H1 (cell line): ENCODE data around the gene TDRD12. TPM values are rescaled to one million over a fixed set of nuclear protein-coding genes. Genes with fewer than 3 reads are reported as not detected.

ENCODE experiments used
- CTCF ChIA-PET: fragments of 300-600 bp; sonication (Branson Sonifier 250); formaldehyde crosslinking; loops from one replicate; lab custom pipeline; 2021; ENCODE audit not compliant: partially characterized antibody; lab: Charles Lee
- POLR2A ChIA-PET: fragments of 300-600 bp; sonication (Branson Sonifier 250); formaldehyde crosslinking; loops from one replicate; lab custom pipeline; 2021; ENCODE audit warnings: inconsistent platforms; ENCODE audit not compliant: partially characterized antibody; lab: Charles Lee
- DNase-seq, 2 experiments: peaks; one replicate each; pipeline versions ENCODE4 v3.0.0 to v3.0.0-alpha.2; 2010 to 2022; ENCODE audit warnings: low spot score in 2 of 2, low read depth in 1 of 2, mixed read lengths in 1 of 2
- FAIRE-seq: peaks from 2 replicates; lab custom pipeline; 2011; peaks lifted over from hg19 to GRCh38; lab: Jason Lieb, UNC
- H2AFZ ChIP-seq: 2 replicates; pipeline ENCODE4 v1.8.1; 2012; ENCODE audit warnings: low read length, inconsistent platforms
- H2AK5ac ChIP-seq: 2 replicates; pipeline ENCODE4 v1.6.1; 2013; ENCODE audit warnings: low read depth, low read length
- H2BK120ac ChIP-seq: replicated peaks from 2 replicates; pipeline ENCODE3; 2013; ENCODE audit warnings: low read depth, low read length, inconsistent platforms
- H2BK12ac ChIP-seq: 2 replicates; pipeline ENCODE4 v1.6.1; 2013; ENCODE audit warnings: low read depth, low read length
- H2BK15ac ChIP-seq: 2 replicates; pipeline ENCODE4 v1.6.1; 2013; ENCODE audit warnings: low read length
- H2BK20ac ChIP-seq: 2 replicates; pipeline ENCODE4 v1.6.1; 2013; ENCODE audit warnings: low read length
- H2BK5ac ChIP-seq: 2 replicates; pipeline ENCODE4 v1.6.1; 2013; ENCODE audit warnings: low read depth, low read length
- H3K14ac ChIP-seq: 2 replicates; pipeline ENCODE4 v1.6.1; 2013; ENCODE audit warnings: inconsistent platforms; ENCODE audit not compliant: insufficient read length
- H3K18ac ChIP-seq: 2 replicates; pipeline ENCODE4 v1.6.1; 2013; ENCODE audit warnings: low read length; ENCODE audit errors: extremely low read depth
- H3K23ac ChIP-seq: 2 replicates; pipeline ENCODE4 v1.6.1; 2013; ENCODE audit warnings: inconsistent platforms; ENCODE audit not compliant: insufficient read length
- H3K23me2 ChIP-seq: 2 replicates; pipeline ENCODE4 v1.6.1; 2013; ENCODE audit warnings: low read depth, low read length
- H3K27ac ChIP-seq: 2 replicates; pipeline ENCODE4 v1.6.1; 2011; ENCODE audit warnings: low read depth, low read length, inconsistent platforms
- H3K27me3 ChIP-seq, 4 experiments: replicated peaks in 1 of 4; 1 replicate in 1 of 4; 2 replicates in 3 of 4; pipeline versions ENCODE4 v1.6.1 to v1.8.1; 2011 to 2013; ENCODE audit warnings: low read length in 3 of 4, mild to moderate bottlenecking in 3 of 4, inconsistent platforms in 2 of 4, mixed read lengths in 2 of 4, moderate library complexity in 1 of 4; ENCODE audit not compliant: control insufficient read depth in 3 of 4, insufficient read depth in 3 of 4; ENCODE audit errors: extremely low read depth in 1 of 4
- H3K36me3 ChIP-seq, 4 experiments: 2 replicates each; pipeline versions ENCODE4 v1.6.1 to v1.8.1; 2011 to 2013; ENCODE audit warnings: mild to moderate bottlenecking in 4 of 4, low read length in 3 of 4, moderate library complexity in 2 of 4, control low read depth in 1 of 4, inconsistent platforms in 1 of 4; ENCODE audit not compliant: insufficient read depth in 4 of 4, control insufficient read depth in 2 of 4
- H3K4ac ChIP-seq: replicated peaks from 2 replicates; pipeline ENCODE3; 2013; ENCODE audit warnings: low read length, low read depth, mixed read lengths, inconsistent platforms; ENCODE audit not compliant: insufficient read length
- H3K4me1 ChIP-seq, 4 experiments: replicated peaks in 1 of 4; 1 replicate in 1 of 4; 2 replicates in 3 of 4; pipeline versions ENCODE4 v1.6.1 to v1.8.1; 2011 to 2013; ENCODE audit warnings: low read length in 3 of 4, inconsistent platforms in 2 of 4, mixed read lengths in 1 of 4; ENCODE audit not compliant: insufficient read depth in 4 of 4, control insufficient read depth in 3 of 4
- H3K4me2 ChIP-seq, 2 experiments: 2 replicates each; pipeline versions ENCODE4 v1.6.1 to v1.8.1; 2011 to 2013; ENCODE audit warnings: low read depth in 2 of 2, low read length in 2 of 2, control low read depth in 1 of 2, inconsistent platforms in 1 of 2, mild to moderate bottlenecking in 1 of 2; ENCODE audit not compliant: insufficient read depth in 1 of 2
- H3K4me3 ChIP-seq, 4 experiments: fragments of 200-600, 300-600 bp in 1 of 4; sonication (generic), shearing (Covaris generic), sonication (Bioruptor Twin) in 1 of 4; 2 replicates each; pipeline versions ENCODE4 v1.5.1 to v1.8.1; 2011 to 2016; ENCODE audit warnings: low read length in 4 of 4, low read depth in 3 of 4, control low read depth in 2 of 4, inconsistent platforms in 2 of 4, mild to moderate bottlenecking in 2 of 4, mixed read lengths in 1 of 4, moderate library complexity in 1 of 4; ENCODE audit not compliant: insufficient read depth in 2 of 4; ENCODE audit errors: extremely low read depth in 1 of 4
- H3K56ac ChIP-seq: replicated peaks from 2 replicates; pipeline ENCODE3; 2013; ENCODE audit warnings: low read depth, mild to moderate bottlenecking, mixed read lengths, low read length, inconsistent platforms; ENCODE audit not compliant: insufficient read length
- H3K79me1 ChIP-seq: 2 replicates; pipeline ENCODE4 v1.6.1; 2013; ENCODE audit warnings: low read depth, low read length, control low read depth
- H3K79me2 ChIP-seq, 2 experiments: 2 replicates each; pipeline versions ENCODE4 v1.6.1 to v1.8.1; 2012 to 2013; ENCODE audit warnings: low read length in 2 of 2, mild to moderate bottlenecking in 2 of 2, inconsistent platforms in 1 of 2; ENCODE audit not compliant: insufficient read depth in 2 of 2, control insufficient read depth in 1 of 2
- H3K9ac ChIP-seq, 4 experiments: replicated peaks in 1 of 4; 1 replicate in 1 of 4; 2 replicates in 3 of 4; pipeline versions ENCODE4 v1.6.1 to v1.8.1; 2011 to 2013; ENCODE audit warnings: low read depth in 3 of 4, low read length in 3 of 4, control low read depth in 2 of 4, mild to moderate bottlenecking in 2 of 4, moderate library complexity in 2 of 4, inconsistent platforms in 1 of 4; ENCODE audit errors: extremely low read depth in 1 of 4
- H3K9me3 ChIP-seq, 2 experiments: 2 replicates each; pipeline versions ENCODE4 v1.6.1 to v1.8.1; 2012 to 2013; ENCODE audit warnings: mild to moderate bottlenecking in 2 of 2, moderate library complexity in 2 of 2, control low read depth in 1 of 2, inconsistent platforms in 1 of 2, low read depth in 1 of 2, low read length in 1 of 2, mixed read lengths in 1 of 2; ENCODE audit not compliant: insufficient read depth in 2 of 2
- H4K20me1 ChIP-seq, 2 experiments: replicated peaks in 1 of 2; 2 replicates each; pipeline versions ENCODE3 to v1.8.1; 2011 to 2013; ENCODE audit warnings: inconsistent platforms in 2 of 2, low read length in 2 of 2, mild to moderate bottlenecking in 1 of 2; ENCODE audit not compliant: insufficient read depth in 2 of 2, control insufficient read depth in 1 of 2
- H4K5ac ChIP-seq: 2 replicates; pipeline ENCODE4 v1.6.1; 2013; ENCODE audit warnings: low read length, low read depth, mixed read lengths, inconsistent platforms; ENCODE audit not compliant: insufficient read length
- H4K8ac ChIP-seq: 2 replicates; pipeline ENCODE4 v1.8.0; 2013; ENCODE audit warnings: mild to moderate bottlenecking, moderate library complexity, low read length, inconsistent platforms; ENCODE audit not compliant: insufficient read depth; ENCODE audit errors: extremely low read depth
- H4K91ac ChIP-seq: replicated peaks from 2 replicates; pipeline ENCODE3; 2013; ENCODE audit warnings: low read length, mixed read lengths, inconsistent platforms; ENCODE audit not compliant: insufficient read length
- ASH2L ChIP-seq: fragments of 200-600, 300-600 bp; sonication (generic); IDR thresholded peaks from one replicate; pipeline ENCODE4 v1.7.1; 2017; ENCODE audit warnings: low read length
- BCL11A ChIP-seq, 2 experiments: IDR thresholded peaks; one replicate each; pipeline ENCODE4 v1.6.1; 2011; ENCODE audit warnings: low read depth in 2 of 2, low read length in 2 of 2, mild to moderate bottlenecking in 2 of 2
- BRCA1 ChIP-seq: IDR thresholded peaks from 2 replicates; pipeline ENCODE4 v1.6.1; 2012; ENCODE audit warnings: low read depth, low read length, improper control_type of control experiment
- FOSL1 ChIP-seq: IDR thresholded peaks from 2 replicates; pipeline ENCODE4 v1.6.1; 2011; ENCODE audit warnings: mild to moderate bottlenecking, low read depth, low read length, moderate library complexity; ENCODE audit not compliant: insufficient read depth
- GABPA ChIP-seq: IDR thresholded peaks from 2 replicates; pipeline ENCODE4 v1.6.1; 2011; ENCODE audit warnings: mild to moderate bottlenecking, low read length, moderate library complexity, borderline replicate concordance; ENCODE audit not compliant: insufficient read depth
- HDAC6 ChIP-seq: IDR thresholded peaks from one replicate; pipeline ENCODE4 v1.7.1; 2012; ENCODE audit warnings: low read depth, mild to moderate bottlenecking, inconsistent platforms, low read length, moderate library complexity
- SIN3A ChIP-seq, 2 experiments: IDR thresholded peaks in 1 of 2; conservative IDR thresholded peaks in 1 of 2; 2 replicates each; pipeline ENCODE4 v1.6.1; 2011 to 2012; ENCODE audit warnings: low read length in 2 of 2, improper control_type of control experiment in 1 of 2, low read depth in 1 of 2, mild to moderate bottlenecking in 1 of 2
- SRF ChIP-seq: IDR thresholded peaks from 2 replicates; pipeline ENCODE4 v1.6.1; 2011; ENCODE audit warnings: mild to moderate bottlenecking, low read depth, low read length, moderate library complexity
- WGBS, 2 experiments: shearing (Covaris generic) in 1 of 2; methylation state at CpG; one replicate each; pipeline versions ENCODE4 v1.1.6 to v1.1.7; 2013 to 2015; ENCODE audit warnings: low lambda C conversion rate in 2 of 2, mixed read lengths in 2 of 2, inconsistent platforms in 1 of 2, low coverage in 1 of 2, missing lambda C conversion rate in 1 of 2; ENCODE audit not compliant: insufficient replicate concordance in 2 of 2, insufficient coverage in 1 of 2, insufficient read length in 1 of 2; ENCODE audit errors: extremely low coverage in 1 of 2, missing lambda C conversion rate in 1 of 2; 5-methylcytosine and 5-hydroxymethylcytosine counted together
- polyA plus RNA-seq, 7 experiments: library from polyadenylated mRNA; depleted of rRNA in 3 of 7; stranded (reverse) in 5 of 7; unstranded in 2 of 7; fragments of >200 nt in 5 of 7; fragments of 200-250 nt in 2 of 7; gene quantifications; 1 replicate in 5 of 7; 2 replicates in 1 of 7; 4 replicates in 1 of 7; pipeline versions ENCODE4 v1.2.1 to v1.2.3, GENCODE V29; 2011 to 2013; ENCODE audit warnings: missing spikeins in 2 of 7, mixed read lengths in 2 of 7
- total RNA-seq: library from RNA; stranded (reverse); fragmentation: NEBNext Ultra II Directional; extraction: Animal tissue kit (Norgen Biotek cat#: 25700); gene quantifications from 2 replicates; pipeline ENCODE4 v1.2.1, GENCODE V29; 2021

The TDRD12 gene
- total and polyA plus RNA-seq, 2 of the 8 experiments (the other 6 are each of a cell fraction or from before 2014, with no cell fraction given), result 0.39 to 0.88 TPM

- Histone ChIP-seq H2AK5ac (no peak overlapping the region), H3K56ac (no peak overlapping the region), H3K23me2 (no peaks in the 10 kb centered on the region), H3K79me1 (no peaks in the 10 kb centered on the region), H3K14ac (no peak overlapping the region), H3K4me2 (no peak overlapping the region), H3K4me1 (peaks cover 0 to 3% (median 2%) of the 10 kb centered on the region in 4 experiments; a peak in 4 of 7 replicates), H2BK12ac (no peak overlapping the region), H3K27ac (no peak overlapping the region), H3K9me3 (no peaks in the 10 kb centered on the region), H4K20me1 (peaks cover 0 to 1% of the 10 kb centered on the region in 2 experiments), H3K4ac (no peak overlapping the region), H4K8ac (no peak overlapping the region), H2AFZ (no peak overlapping the region), H2BK5ac (no peak overlapping the region), H3K27me3 (no peaks in the 10 kb centered on the region), H3K18ac (no peak overlapping the region), H4K5ac (no peak overlapping the region), H3K36me3 (no peaks in the 10 kb centered on the region), H3K9ac (no peak overlapping the region), H2BK20ac (no peak overlapping the region), H2BK120ac (no peak overlapping the region), H3K79me2 (no peaks in the 10 kb centered on the region), H2BK15ac (no peak overlapping the region), H3K4me3 (no peak overlapping the region), H4K91ac (no peak overlapping the region), H3K23ac (no peak overlapping the region)
- FAIRE-seq (no peak), DNase-seq (peak in 1 of 2 experiments; percentile 26)
- ChIA-PET POLR2A (no interaction called here), CTCF (interaction anchor here (0.6 to 1.7 kb wide), 2 partner anchors 14 to 15 kb away, joined by 3 to 4 read pairs; no protein-coding TSS in a partner anchor)
- TF ChIP-seq HDAC6 (no peak), FOSL1 (no peak), SRF (no peak), GABPA (no peak), ASH2L (no peak), BCL11A (IDR thresholded peaks at IDR 0.05; ENCODE audit: low read depth in 2 of 2, low read length in 2 of 2) (no peak), BRCA1 (no peak), SIN3A (conservative IDR thresholded peaks at IDR 0.05 in 1 of 2, IDR thresholded peaks at IDR 0.05 in 1 of 2; ENCODE audit: low read depth in 1 of 2, low read length in 2 of 2) (no peak)
- 85% methylated on average over 12 of the region's 12 CpGs; no CpG with 5 or more reads in 1 of the 2 experiments for WGBS, 2 experiments
Observed at GRCh38 chr19:32876919-32877285, 157.3 kb downstream of the TDRD12 start.
